SKM-1 (cell line): ENCODE results near the gene LRRC37A.
"Not testable (repeated sequence)": the region's sequence is repeated elsewhere in the genome, so short reads cannot be mapped to it uniquely, and the experiment has no call there.

ENCODE experiments used
- DNase-seq: peaks from one replicate; lab custom pipeline; 2025; ENCODE audit not compliant: unreplicated experiment; lab: John Stamatoyannopoulos, UW

The LRRC37A gene

DNA sequence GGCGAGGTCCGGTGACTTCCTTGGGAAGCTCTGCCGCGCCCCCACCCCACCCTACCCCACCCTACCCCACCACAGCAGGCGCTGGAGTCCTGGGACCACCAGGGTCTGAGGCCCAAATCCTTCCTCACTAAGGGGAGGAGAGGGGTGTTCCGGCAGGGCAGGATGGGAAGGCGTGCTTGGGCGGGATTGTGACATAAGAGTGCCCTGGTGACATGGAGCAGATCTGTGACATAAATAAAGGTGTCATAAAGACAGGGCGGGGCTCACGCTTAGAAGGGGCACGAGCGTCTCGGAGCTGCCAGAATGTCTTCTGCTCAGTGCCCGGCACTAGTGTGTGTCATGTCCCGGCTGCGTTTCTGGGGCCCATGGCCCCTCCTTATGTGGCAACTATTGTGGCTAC lies at the start of gene LRRC37A:
Gene LRRC37A, plus strand, starts transcription at position 301 of the 400 bp plus-strand sequence. Its CDS starts 3 bp downstream, at position 304.
- DNase-seq: not testable (repeated sequence)

DNA sequence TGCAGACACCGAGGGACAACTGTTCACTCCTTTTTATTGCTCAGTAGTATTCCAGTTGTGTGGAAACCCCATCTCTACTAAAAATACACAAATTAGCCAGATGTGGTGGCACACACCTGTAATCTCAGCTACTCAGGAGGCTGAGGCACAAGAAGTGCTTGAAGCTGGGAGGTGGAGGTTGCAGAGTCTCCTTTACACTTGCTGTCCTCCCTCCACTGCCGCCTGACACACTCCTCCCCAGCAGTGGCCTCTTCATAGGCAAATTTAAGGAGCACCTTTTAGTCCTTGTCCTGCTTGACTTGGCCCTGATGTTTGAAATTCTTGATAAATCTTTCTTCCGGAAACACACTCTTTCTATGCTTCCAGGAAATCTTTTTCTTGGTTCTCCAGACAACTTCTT lies 45.8 kb upstream of the LRRC37A start:
- not testable (repeated sequence) for DNase-seq

DNA sequence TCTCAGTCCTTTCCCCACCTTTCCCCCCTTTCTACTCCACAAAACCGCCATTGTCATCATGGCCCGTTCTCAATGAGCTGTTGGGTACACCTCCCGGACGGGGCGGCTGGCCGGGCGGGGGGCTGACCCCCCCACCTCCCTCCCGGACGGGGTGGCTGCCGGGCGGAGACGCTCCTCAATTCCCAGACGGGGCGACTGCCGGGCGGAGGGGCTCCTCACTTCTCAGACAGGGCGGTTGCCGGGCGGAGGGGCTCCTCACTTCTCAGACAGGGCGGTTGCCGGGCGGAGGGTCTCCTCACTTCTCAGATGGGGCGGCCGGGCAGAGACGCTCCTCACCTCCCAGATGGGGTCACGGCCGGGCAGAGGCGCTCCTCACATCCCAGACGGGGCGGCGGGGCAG lies 42.1 kb upstream of the LRRC37A start:
- not testable (repeated sequence) for DNase-seq

DNA sequence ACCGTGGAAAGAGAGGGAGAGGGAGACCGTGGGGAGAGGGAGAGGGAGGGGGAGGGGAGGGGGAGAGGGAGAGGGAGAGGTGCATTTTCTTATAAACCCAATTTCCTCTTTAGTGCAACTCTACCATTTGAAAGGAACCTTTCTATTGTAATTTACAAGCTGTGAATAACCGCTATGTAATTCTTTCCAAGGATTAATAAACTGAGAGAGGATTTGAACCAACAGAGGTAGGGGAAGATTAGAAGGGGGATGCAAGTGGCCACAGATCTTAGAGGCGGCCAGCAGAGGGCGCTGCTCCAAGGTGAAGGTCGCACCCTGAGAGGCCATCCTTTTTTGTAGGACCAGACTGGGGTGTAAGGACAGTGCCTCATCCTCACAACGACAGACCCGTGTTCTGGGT lies 41.2 kb upstream of the LRRC37A start:
- peak; percentile 24 for DNase-seq

DNA sequence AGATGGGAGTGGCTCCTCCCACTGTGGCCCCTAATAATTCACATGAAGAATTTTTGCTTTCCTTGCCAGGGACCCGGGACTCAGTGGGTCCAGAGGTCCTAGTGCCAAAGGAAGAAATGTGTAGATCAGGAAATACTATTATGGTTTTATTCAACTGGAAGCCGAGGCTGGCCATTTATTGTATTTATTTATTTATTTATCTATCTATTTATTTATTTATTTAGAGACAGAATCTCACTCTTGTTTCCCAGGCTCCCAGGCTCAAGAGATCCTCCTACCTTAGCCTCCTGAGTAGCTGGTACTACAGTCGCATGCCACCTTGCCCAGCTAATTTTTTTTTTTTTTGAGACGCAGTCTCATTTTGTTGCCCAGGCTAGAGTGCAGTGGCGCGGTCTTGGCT lies 40.7 kb upstream of the LRRC37A start:
- DNase-seq: not testable (repeated sequence)

DNA sequence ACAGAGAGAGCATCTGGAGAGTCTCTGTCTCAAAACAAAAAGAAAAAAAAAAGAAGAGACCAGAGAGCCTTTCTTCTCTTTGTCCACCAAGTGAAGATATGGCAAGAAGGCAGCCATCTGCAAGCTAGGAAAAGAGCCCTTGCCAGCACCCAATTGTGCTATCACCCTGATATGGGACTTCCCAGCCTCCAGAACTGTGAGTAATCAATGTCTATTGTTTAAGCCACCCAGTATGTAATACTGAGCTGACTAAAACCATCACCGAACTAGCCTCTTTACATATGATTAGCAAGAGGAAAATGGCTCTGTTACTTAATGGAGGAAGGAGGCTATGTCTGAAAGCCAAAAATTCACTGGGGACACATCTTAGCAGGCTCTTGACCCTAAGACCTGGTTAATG lies 38.6 kb upstream of the LRRC37A start:
- not testable (repeated sequence) for DNase-seq

DNA sequence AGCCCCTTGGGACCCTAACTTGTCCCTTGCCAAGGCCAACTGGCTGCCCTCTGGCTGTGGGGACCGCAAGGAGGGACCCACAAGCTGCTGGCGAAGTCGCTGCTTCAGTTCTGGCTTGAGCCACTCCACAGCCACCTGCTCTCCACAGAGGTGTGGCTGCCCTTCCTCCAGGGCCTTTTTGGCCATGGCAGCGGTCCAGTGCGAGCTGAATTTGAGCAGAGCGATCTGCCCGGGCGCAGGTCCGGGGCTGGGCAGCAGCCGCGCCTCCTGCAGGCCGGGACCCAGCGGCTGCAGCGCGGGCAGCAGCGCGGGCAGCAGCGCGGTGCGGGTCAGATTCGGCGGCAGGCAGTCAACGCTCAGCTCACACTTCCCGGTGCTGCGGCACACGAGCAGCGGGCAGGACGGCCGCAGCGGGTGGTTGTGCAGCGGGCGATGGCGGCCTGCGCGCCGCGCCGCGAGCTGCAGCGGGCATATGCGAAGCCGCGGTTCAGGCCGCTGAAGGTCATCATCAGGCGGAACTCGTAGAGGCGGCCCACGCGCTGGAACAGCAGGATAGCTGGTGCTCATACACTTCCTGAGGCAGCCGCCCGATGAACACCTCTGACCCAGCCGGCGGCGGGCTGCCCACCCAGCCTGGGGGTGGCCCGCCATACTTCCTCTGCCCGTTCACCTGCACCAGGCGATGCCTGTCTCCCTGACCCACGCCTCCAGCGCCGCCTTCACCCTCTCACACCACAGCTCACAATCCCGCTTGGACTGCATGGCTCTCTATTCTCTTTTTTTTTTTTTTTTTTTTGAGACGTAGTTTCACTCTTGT lies 34.9 kb upstream of the LRRC37A start:
- not testable (repeated sequence) for DNase-seq

DNA sequence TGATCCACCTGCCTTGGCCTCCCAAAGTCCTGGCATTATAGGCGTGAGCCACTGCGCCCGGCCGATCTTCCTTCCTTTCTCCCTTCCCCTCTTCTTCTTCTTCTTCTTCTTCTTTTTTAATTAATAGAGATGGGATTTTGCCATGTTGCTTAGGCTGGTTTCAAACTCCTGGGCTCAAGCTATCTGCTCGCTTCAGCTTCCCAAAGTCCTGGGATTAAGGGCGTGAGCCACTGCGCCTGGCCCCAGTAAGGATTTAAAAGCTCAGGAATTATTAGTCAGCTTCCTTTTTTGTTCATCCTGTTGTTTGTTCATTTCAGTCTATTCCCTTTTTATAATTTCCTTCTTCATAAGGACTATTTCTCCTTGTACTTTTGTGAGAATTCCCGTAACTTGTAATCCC lies 32.7 kb upstream of the LRRC37A start:
- no peak for DNase-seq

DNA sequence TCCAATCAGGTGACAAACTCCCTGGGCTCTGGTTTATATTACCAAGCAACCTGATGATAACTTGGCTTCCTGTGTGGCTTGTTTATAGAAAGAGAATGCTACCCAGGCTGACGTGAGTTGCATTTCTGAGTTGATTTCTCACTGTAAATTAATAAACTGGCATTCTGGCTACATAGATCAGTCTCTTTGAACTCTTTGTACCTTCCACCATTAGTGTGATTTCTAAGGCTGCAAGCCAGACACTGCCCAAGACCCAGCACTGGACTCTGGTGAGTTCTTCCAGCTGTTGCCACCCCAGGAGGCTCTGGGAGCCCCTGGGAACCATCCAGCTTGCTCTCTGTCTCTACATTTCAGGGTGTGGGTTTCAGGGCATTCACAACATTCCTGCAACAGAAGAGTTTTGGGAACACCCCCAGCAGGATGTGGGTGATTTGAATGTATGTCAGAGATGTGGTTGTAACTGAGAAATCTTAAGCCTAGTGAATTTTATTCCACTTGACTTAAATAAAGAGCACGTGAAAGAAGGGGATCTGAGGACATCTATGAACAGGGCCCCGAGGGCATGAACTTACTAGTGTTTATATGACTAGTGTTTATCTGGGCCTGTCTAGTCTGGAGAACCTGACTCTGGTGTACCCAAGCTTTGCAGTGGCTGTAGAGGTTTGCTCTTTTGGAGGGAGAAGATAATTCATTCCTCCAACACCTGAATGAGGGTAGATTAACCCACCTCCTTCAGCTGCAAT lies 30.3 kb upstream of the LRRC37A start:
- DNase-seq: no peak

DNA sequence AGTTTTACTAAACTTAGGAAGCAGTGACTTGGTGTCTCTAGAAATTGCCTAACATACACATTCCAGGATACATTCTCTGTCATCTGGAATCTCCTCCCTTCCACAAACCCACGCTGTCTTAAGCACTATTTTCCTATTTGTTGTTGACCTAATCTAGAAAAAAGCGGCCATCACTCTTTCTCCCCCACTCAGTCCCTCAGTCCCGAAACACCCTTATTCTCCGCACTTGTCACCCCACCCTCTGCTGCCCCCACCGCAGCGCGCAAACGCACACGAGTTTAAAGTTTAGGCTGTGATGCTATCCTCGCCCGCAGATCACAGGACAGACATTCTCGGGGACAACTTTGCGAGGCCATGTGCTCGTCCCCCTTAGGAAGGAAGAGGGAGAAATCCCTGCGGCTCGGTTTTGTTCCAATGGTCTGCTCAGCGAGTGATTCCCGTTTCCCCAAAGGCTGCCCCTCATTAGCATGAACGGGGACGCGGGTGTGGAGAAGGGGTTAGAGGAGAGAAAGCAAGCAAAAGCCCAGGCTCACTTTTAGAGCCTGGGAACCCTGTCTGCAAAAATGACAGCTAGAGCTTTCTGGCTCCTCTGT lies 28.8 kb upstream of the LRRC37A start:
- DNase-seq: not testable (repeated sequence)

DNA sequence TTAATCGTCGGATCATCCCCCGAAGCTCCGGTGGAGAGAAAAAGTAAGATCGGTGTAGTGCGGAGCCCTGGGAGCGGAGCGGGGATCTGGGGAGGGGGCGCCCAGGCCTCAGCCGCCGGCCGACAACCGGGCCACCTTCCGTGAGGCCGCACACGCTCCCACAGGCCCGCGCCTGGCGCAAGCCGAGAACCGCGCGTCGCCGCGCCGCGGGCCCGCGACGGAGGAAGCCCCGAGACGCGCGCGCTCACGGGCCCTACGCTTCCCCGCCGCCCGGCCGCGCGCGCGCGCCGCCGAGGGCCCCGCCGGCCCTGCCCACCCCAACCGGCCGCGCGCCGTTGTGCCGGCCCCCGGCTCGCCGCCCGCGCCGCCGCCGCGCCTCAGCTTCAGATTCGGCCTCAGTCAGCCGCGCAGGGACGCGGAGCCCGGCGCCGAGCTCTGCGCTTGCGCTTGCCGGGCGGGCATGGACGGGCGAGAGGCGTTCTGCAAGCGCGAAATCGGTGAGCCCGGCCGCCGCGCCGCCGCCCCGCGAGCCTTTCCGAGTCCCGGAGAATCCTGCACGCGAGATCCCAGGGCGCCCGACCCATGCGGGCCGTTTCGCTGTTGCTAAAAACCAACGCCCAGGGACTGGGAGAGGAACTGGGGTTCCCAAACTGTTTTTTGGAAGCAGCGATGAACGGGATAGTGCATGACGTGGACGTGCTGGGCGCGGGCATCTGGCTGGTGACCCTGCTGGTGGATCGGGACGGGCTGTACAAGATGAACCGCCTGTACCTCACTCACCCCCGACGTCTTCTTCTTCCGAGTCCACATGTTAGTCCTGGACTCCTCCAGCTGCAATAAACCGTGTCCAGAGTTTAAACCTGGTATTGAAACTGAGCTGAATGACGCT lies 28.0 kb upstream of the LRRC37A start:
- peak; percentile 65 for DNase-seq

DNA sequence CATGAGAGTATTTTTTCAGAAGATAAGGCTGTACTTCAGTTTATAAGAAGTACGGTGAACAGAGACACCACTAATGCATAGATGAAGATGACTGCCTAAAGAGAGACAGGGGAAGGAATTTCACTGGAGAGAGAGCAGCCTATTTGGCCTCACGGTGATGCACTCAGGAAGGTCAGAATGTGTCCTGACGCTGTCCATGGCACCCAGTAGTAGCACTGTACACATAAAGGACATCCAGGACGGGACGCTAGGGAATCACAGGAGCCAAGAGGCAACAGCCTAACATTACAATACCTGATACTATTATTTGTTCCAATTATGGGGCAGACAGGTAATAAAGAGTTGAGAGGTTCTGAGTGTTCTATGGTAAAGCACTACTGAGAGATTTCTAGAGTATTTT lies 24.9 kb upstream of the LRRC37A start:
- DNase-seq: no peak

DNA sequence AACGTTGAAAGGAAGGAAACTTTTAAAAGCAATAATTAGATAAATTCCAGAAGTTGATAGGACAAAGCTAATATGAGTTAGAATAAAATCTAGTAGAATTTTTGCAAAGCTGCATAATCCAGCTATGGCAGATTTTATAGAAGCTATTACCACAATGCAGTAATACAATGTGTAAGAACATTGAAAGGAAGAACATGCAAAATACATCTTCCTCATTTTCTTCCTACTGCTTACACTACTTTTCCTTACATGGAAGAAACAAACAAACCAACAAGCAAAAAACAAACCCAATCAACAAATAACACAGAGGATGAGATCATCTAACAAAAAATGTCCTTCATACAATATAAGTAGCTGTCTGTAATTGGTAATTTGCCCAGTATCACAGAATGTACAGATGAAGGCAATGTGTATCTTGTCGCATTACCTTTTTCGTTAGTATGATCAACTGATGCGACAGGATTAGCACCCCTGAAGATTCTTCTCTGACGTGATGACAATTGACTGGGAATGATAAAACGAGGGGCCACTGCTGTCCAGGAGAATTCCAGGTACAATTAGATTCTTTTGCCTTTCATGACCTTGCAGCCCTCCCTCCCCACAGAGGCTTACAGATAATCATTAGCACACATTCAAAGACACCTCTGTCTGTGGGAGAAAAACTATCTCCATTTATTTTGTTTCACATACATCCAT lies 21.2 kb upstream of the LRRC37A start:
- no peak for DNase-seq

DNA sequence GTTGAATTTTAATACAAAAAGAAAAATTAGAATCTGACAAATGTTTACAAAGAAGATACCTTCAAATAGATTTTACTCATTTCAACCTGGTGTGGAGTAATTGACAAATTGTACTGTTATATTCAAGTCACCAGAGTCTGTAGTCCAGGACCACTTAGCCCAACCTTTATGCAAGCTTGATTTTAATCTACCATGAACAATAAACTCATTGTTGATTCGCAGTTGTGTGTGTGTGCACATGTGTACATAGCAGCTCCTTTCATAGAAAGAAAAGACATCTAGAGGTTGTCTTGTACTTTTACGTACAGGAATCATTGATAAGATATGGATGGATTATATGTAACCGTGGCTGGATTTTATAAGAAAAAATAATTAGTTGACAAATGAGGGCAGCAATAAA lies 20.7 kb upstream of the LRRC37A start:
- no peak for DNase-seq

DNA sequence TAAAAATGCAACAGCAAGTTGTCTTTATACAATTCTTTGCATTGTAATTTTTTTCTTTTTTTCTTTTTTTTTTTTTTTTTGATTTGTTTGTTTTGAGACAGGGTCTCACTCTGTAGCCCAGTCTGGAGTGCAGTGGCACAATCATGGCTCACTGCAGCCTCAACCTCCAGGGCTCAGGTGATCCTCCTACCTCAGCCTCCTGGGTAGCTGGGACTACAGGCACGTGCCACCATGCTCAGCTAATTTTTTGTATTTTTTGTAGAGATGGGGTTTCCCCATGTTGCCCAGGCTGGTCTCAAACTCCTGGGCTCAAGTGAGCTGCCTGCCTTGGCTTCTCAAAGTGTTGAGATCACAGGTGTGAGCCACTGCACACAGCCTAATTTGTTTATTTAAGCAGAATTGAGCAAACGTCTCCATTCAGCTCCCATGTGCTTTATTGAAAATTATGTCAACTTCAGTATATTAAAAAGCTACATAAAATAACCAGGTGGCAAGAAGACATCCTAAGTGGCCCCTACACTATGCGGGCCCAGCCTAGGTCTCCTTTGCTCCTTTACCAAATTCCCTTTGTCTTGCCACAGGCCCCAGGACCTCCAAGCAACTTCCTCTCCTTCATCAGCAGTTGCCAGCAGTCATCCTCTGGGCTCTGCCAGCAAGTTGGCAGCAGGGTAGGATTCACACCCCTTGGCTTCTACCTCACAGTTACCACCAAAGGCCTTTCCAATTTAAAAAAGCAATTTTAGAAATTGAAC lies 18.0 kb upstream of the LRRC37A start:
- not testable (repeated sequence) for DNase-seq

DNA sequence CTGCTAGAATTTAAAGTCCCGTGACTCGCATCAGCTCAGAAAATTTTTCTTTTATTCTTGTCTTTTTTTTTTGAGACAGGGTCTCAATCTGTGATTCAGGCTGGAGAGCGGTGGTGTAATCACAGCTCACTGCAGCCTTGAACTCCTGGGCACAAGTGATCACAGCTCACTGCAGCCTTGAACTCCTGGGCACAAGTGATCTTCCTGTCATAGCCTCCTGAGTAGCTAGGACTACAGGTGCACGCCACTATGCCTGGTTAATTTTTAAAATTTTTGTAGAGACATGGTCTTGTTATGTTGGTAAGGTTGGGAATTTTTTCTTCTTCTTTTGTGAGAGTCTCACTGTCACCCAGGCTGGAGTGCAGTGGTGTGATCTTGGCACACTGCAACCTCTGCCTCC lies 13.6 kb upstream of the LRRC37A start:
- DNase-seq: not testable (repeated sequence)

DNA sequence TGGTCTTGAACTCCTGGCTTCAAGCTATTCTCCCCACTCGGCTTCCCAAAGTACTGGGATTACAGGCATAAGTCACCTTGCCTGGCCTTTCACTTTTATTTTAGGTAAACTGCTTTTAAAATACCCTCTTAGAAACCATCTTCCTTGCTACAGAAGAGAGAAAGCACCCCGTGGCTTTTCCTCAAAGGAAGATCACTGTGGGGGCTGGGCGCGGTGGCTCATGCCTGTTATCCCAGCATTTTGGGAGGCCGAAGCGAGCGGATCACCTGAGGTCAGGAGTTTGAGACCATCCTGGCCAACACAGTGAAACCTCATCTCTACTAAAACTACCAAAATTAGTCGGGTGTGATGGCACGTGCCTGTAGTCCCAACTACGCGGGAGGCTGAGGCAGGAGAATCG lies 12.3 kb upstream of the LRRC37A start:
- DNase-seq: not testable (repeated sequence)

DNA sequence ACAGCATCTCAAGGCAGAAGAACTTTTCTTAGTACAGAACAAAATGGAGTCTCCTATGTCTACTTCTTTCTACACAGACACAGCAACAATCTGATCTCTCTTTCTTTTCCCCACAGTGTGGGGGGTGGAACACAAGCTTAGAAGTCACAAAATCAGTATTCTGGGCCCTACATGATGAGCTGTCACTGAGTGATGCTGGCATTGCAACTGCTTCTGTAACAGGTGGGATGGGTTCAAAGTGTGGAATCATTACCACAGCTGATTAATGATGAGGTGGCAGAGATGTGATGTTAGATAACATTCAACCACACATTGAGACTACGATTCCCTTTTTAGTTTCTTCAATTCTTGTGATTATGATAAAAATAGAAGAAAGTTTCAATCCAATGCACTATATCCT lies 10.5 kb upstream of the LRRC37A start:
- DNase-seq: not testable (repeated sequence)

DNA sequence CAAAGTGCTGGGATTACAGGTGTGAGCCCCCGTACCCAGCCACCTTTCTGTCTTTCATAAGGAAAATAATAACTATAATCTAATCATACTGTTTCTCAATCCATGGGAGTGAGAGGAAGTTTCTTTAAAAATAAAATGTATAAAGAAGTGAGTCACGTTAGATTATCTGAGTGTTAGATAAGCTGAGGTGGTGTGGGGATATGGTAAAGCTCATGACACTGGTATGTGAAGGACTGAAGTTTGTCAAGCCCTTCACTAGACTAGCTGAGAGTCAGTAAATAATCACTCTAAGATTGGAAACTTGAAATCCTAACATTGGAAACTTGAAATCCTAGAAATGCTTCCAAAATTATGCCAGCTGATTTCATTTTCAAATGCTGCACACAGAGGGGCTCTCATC lies 9.4 kb upstream of the LRRC37A start:
- DNase-seq: not testable (repeated sequence)
